Measurements from ENCODE around the gene PIEZO2. TPM values are rescaled to one million over a fixed set of nuclear protein-coding genes. Genes with fewer than 3 reads are reported as not detected.

PIEZO2 gene
- total and polyA plus RNA-seq, 2 of the 8 experiments (the other 6 are each of a cell fraction or from before 2014, with no cell fraction given), result 4.7 to 16.5 TPM

- Histone ChIP-seq H3K18ac (ENCODE audit: extremely low read depth, low read length) (no peak overlapping the region), H3K4me1 (replicated peaks in 1 of 4; ENCODE audit: control insufficient read depth in 3 of 4, insufficient read depth in 4 of 4, low read length in 3 of 4) (peaks cover 0 to 2% (median 1%) of the 10 kb centered on the region in 4 experiments; a peak in 4 of 7 replicates), H3K23me2 (ENCODE audit: low read depth, low read length) (no peaks in the 10 kb centered on the region), H4K5ac (ENCODE audit: insufficient read length, low read depth, low read length) (no peak overlapping the region), H3K4ac (replicated peaks; ENCODE audit: insufficient read length, low read depth, low read length) (no peak overlapping the region), H2AFZ (ENCODE audit: low read length) (no peak overlapping the region), H3K9ac (replicated peaks in 1 of 4; ENCODE audit: extremely low read depth in 1 of 4, low read depth in 3 of 4, low read length in 3 of 4) (no peak overlapping the region), H2BK5ac (ENCODE audit: low read depth, low read length) (no peak overlapping the region), H3K4me3 (ENCODE audit: extremely low read depth in 1 of 4, insufficient read depth in 2 of 4, low read depth in 3 of 4, low read length in 4 of 4) (no peak overlapping the region), H3K27ac (ENCODE audit: low read depth, low read length) (no peak overlapping the region), H2AK5ac (ENCODE audit: low read depth, low read length) (no peak overlapping the region), H3K23ac (ENCODE audit: insufficient read length) (no peak overlapping the region), H3K27me3 (replicated peaks in 1 of 4; ENCODE audit: control insufficient read depth in 3 of 4, extremely low read depth in 1 of 4, insufficient read depth in 3 of 4, low read length in 3 of 4) (peaks cover 0 to 19% (median 11%) of the 10 kb centered on the region in 4 experiments; a peak in 5 of 7 replicates), H3K79me1 (ENCODE audit: low read depth, low read length) (no peaks in the 10 kb centered on the region), H2BK15ac (ENCODE audit: low read length) (no peak overlapping the region), H2BK20ac (ENCODE audit: low read length) (no peak overlapping the region), H4K91ac (replicated peaks; ENCODE audit: insufficient read length, low read length) (no peak overlapping the region), H2BK12ac (ENCODE audit: low read depth, low read length) (no peak overlapping the region), H4K20me1 (replicated peaks in 1 of 2; ENCODE audit: control insufficient read depth in 1 of 2, insufficient read depth in 2 of 2, low read length in 2 of 2) (no peaks in the 10 kb centered on the region), H3K4me2 (ENCODE audit: insufficient read depth in 1 of 2, low read depth in 2 of 2, low read length in 2 of 2) (no peak overlapping the region), H3K56ac (replicated peaks; ENCODE audit: insufficient read length, low read depth, low read length) (no peak overlapping the region), H3K9me3 (ENCODE audit: insufficient read depth in 2 of 2, low read depth in 1 of 2, low read length in 1 of 2) (no peaks in the 10 kb centered on the region), H3K14ac (ENCODE audit: insufficient read length) (no peak overlapping the region), H2BK120ac (replicated peaks; ENCODE audit: low read depth, low read length) (no peak overlapping the region), H3K36me3 (ENCODE audit: control insufficient read depth in 2 of 4, insufficient read depth in 4 of 4, low read length in 3 of 4) (no peaks in the 10 kb centered on the region), H4K8ac (ENCODE audit: extremely low read depth, insufficient read depth, low read length) (no peak overlapping the region), H3K79me2 (ENCODE audit: control insufficient read depth in 1 of 2, insufficient read depth in 2 of 2, low read length in 2 of 2) (no peaks in the 10 kb centered on the region)
- POLR2A ChIA-PET (ENCODE audit: partially characterized antibody), result interaction anchor here (1.2 kb wide), 1 partner anchor 15 kb away, joined by 5 read pairs; no protein-coding TSS in a partner anchor
- no peak for FAIRE-seq
- 89% methylated on average over 7 of the region's 7 CpGs; no CpG with 5 or more reads in 1 of the 2 experiments for WGBS, 2 experiments (ENCODE audit: extremely low coverage in 1 of 2, insufficient coverage in 1 of 2, insufficient read length in 1 of 2, insufficient replicate concordance in 2 of 2, low coverage in 1 of 2, low lambda C conversion rate in 2 of 2, missing lambda C conversion rate in 1 of 2)
- DNase-seq (ENCODE audit: low read depth in 1 of 2, low spot score in 2 of 2), result no peak
- CTCF ChIA-PET (ENCODE audit: partially characterized antibody), result no interaction called here
- TF ChIP-seq CTBP2 (IDR thresholded peaks at IDR 0.05; ENCODE audit: borderline replicate concordance, insufficient read depth, insufficient read length, low read length), result no peak
- TF ChIP-seq BCL11A (IDR thresholded peaks at IDR 0.05; ENCODE audit: low read depth in 2 of 2, low read length in 2 of 2), result no peak
- TF ChIP-seq SP2 (IDR thresholded peaks at IDR 0.05; ENCODE audit: low read length), result no peak
- no peak for TF ChIP-seq TEAD4 (IDR thresholded peaks at IDR 0.05; ENCODE audit: low read depth, low read length)
- no peak for TF ChIP-seq KDM1A (IDR thresholded peaks at IDR 0.05; ENCODE audit: borderline replicate concordance, low read length)
- TF ChIP-seq, protein P1, sequence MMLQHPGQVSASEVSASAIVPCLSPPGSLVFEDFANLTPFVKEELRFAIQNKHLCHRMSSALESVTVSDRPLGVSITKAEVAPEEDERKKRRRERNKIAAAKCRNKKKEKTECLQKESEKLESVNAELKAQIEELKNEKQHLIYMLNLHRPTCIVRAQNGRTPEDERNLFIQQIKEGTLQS (IDR thresholded peaks at IDR 0.05; ENCODE audit: insufficient read depth, low read depth, low read length), result no peak
- TF ChIP-seq HDAC2 (IDR thresholded peaks at IDR 0.05; ENCODE audit: borderline replicate concordance in 1 of 2, low read depth in 2 of 2, low read length in 2 of 2), result no peak
- no peak for TF ChIP-seq RFX5 (IDR thresholded peaks at IDR 0.05; ENCODE audit: borderline replicate concordance, low read depth, low read length)
- no peak for TF ChIP-seq CEBPB (IDR thresholded peaks at IDR 0.05; ENCODE audit: low read depth, low read length)
- TF ChIP-seq EP300 (IDR thresholded peaks at IDR 0.05; ENCODE audit: borderline replicate concordance in 1 of 2, low read depth in 2 of 2, low read length in 2 of 2), result no peak
- no peak for TF ChIP-seq SAP30 (IDR thresholded peaks at IDR 0.05; ENCODE audit: insufficient read depth, insufficient replicate concordance, low read length)
- TF ChIP-seq BRCA1 (IDR thresholded peaks at IDR 0.05; ENCODE audit: low read depth, low read length), result no peak
- TF ChIP-seq SIRT6 (IDR thresholded peaks at IDR 0.05; ENCODE audit: low read length), result no peak
Measured at GRCh38 chr18:11165952-11166351, 16.6 kb upstream of the PIEZO2 start.
